Erythroblast (primary cell): ENCODE results near the gene TEF.

ENCODE experiments used
- GATA1 ChIP-seq: IDR thresholded peaks from 2 replicates; pipeline ENCODE4 v1.6.1; 2011; ENCODE audit warnings: low read depth, mild to moderate bottlenecking, control low read depth, low read length, moderate library complexity
- POLR2A ChIP-seq: IDR thresholded peaks from 2 replicates; pipeline ENCODE4 v1.6.1; 2011; ENCODE audit warnings: mild to moderate bottlenecking, low read length

- TF ChIP-seq POLR2A (no peak), GATA1 (no peak)
Measured at GRCh38 chr22:41445129-41446056, 63.7 kb downstream of the TEF start.
